Measurements from ENCODE around the gene LMF1. TPM values are rescaled to one million over a fixed set of nuclear protein-coding genes. Genes with fewer than 3 reads are reported as not detected.

LMF1 gene
- total RNA-seq, 2 donors from 2014 or later = 16.4 to 21.8 TPM

DNA sequence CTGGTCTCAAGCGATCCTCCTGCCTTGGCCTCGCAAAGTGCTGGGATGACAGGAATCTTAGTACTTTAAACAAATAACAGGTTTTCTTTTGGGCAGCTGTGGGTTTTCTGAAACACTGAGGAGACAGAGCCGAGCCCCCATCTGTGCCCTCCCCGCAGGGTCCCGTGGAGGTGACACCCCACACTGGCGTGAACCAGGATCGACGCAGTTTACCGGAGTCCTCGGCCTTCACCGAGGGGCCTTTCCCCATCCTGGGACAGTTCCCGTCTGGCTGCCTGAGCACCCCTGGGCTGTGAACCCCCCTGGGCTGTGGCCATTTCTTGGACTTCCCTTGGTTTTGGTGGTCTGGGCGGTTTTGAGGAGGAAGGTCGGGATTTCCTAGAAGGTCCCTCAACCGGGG is 154.9 kb downstream of the LMF1 start:
- no peak for DNase-seq (ENCODE audit: low spot score)
- intact Hi-C loops (cut with DNase I) = loop anchor here (5.0 to 10.0 kb wide), 2 partner anchors 236 to 239 kb away; no protein-coding TSS in a partner anchor

DNA sequence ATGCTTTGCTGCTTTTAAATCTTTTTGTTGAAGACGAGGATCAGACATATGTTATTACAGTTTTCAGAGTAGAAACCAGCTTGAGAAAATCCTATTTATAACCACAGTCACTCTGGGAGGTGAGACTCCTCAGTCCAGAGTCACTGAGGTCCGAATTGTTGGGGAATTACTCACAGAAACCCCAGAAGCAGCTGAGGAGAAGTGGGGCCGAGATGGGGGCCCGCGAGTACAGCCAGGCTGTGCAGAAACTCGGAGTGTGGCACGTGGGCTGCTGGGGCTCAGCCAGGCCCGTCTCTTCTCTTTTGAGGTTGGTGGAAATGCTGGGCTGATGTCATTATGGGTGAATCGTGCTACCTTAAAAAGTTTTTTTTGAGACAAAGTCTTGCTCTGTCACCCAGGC is 155.8 kb downstream of the LMF1 start:
- no peak for DNase-seq (ENCODE audit: low spot score)
- intact Hi-C loops (cut with DNase I) = loop anchor here (5.0 to 10.0 kb wide), 2 partner anchors 237 to 240 kb away; no protein-coding TSS in a partner anchor

DNA sequence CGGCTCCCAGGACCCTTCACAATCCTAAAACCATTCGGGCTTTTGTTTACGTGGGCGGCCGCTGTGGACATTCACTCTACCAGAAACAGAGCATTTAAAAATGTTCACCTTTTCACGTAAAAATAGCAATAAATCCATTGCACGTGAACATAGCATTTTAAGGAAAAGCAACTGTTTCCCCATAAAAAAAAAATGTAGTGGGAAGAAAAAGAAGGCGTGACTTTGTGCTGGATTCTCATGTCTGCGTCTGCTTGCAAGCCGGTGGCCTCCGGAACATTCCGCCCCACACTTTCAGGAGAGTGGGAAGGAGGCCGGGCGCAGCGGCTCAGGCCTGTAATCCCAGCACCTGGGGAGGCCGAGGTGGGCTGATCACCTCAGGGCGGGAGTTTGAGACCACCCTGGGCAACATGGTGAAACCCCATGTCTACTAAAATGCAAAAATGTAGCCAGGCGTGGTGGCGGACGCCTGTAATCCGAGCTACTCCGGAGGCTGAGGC is 156.8 kb downstream of the LMF1 start:
- no peak for DNase-seq (ENCODE audit: low spot score)
- intact Hi-C loops (cut with DNase I) = loop anchor here in 1 of 2 donors (10.0 kb wide), 1 partner anchor 241 kb away; no protein-coding TSS in a partner anchor

DNA sequence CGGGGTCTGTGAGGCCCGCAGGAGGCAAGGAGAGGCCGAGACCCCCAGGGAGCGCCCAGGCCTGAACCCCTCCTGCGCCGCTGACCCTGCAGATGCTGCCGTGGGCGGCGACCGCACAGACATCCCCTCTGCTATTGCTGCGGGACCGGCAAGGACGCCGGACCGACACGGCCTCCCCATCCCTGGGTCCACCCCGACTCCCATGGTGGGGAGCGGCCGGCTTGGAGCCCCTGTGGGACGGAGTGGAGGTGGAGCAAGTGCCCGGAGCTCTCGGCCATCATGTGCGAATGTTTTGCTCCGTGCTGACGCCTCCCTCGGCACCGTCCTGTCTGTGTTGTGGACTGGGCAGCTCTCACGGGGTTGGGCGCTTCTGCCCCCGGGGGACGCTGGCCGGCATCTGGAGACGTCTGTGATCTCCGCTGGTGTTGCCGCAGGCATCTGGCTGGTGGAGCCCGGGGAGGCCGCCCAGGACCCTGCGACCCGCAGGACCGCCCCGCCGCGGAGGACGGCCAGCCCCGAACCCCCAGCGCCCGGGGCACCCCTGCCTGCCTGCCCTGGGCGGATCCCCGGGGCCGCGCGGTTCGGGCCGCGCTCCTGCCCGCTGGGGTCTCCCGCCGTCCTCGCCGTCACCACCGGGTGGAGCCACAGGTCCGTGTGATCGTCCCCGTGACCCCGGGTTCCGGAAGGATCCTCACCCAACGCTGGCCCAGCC is 157.4 kb downstream of the LMF1 start:
- intact Hi-C loops (cut with DNase I) = loop anchor here in 1 of 2 donors (10.0 kb wide), 1 partner anchor 241 kb away; no protein-coding TSS in a partner anchor
- DNase-seq (ENCODE audit: low spot score) = peak; percentile 80

DNA sequence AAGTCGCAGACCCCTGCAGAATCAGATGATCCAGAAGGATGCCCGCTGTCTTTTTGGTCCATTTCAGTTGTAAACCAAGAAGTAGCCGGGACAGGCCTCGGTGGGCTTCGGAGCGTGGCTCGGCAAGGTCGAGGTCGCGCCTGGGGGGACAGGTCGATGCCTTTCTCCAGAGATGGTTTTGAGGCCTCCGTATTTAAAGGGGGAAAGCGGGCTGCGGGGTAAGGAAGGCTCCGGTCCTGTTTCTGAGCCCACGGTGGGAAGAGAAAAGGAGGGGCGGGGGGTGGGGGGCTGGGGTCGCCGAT is 162.7 kb downstream of the LMF1 start:
- DNase-seq (ENCODE audit: low spot score) = no peak

DNA sequence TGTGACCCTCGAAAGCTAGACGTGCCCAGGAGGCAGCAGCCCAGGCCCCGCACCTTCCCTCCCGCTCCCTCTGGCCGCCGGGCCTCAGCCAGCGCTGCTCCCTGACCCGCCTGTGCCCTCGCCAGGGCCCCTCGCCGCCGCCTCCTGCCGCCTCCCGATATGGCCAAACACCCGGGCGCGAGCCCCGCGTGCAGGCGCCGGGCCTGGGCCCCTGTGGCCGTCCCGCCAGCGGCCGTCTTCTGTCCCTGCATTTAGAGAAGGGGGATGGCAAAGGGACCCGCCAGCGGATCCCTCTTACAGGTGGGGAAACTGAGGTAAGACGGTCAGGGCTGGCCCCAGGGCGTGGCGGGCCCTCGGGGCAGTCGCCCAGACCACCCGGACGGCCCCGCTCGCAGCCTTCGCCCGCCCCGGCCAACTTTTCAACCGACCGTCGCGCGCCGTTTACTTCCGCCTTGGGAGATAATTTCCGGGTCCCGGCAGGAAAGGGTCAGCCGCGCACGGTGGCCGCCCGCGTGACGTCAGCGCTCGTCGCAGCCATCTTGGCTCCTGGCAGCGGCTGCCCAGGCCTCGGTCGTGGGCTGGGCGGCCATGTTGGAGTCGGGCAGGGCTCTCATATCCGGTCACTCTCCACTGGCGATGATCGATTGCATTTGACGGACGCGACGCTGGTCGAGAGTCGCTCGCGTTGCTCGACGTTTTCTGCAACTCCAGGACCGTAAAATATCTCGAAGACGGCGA is 163.3 kb downstream of the LMF1 start:
- intact Hi-C loops (cut with DNase I) = no loop called here

More for the DNA sequence above, 162.7 kb downstream of the LMF1 start:
- intact Hi-C loops (cut with DNase I) = no loop called here

DNA sequence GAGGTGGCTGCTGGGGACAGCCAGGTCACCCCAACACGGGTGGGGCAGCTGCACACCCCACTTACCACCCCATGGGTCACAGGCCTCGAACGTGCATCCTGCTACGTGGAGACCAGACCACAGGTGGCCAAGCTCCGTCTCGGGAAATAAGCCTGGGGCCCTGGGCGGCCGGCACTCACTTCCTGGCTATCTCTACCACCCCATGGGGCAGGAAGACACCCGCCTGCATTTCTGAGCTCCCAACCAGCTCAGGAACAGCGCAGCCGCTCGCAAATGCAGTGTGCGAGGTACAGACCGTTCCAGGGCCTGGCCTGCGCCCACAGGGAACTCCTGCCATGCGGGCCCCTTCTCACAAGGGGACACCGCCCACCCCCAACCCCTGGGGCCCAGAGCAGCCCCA is 165.3 kb downstream of the LMF1 start:
- intact Hi-C loops (cut with DNase I) = no loop called here
- no peak for DNase-seq (ENCODE audit: low spot score)

More for the DNA sequence above, 163.3 kb downstream of the LMF1 start:
- DNase-seq (ENCODE audit: low spot score) = peak; percentile 99

DNA sequence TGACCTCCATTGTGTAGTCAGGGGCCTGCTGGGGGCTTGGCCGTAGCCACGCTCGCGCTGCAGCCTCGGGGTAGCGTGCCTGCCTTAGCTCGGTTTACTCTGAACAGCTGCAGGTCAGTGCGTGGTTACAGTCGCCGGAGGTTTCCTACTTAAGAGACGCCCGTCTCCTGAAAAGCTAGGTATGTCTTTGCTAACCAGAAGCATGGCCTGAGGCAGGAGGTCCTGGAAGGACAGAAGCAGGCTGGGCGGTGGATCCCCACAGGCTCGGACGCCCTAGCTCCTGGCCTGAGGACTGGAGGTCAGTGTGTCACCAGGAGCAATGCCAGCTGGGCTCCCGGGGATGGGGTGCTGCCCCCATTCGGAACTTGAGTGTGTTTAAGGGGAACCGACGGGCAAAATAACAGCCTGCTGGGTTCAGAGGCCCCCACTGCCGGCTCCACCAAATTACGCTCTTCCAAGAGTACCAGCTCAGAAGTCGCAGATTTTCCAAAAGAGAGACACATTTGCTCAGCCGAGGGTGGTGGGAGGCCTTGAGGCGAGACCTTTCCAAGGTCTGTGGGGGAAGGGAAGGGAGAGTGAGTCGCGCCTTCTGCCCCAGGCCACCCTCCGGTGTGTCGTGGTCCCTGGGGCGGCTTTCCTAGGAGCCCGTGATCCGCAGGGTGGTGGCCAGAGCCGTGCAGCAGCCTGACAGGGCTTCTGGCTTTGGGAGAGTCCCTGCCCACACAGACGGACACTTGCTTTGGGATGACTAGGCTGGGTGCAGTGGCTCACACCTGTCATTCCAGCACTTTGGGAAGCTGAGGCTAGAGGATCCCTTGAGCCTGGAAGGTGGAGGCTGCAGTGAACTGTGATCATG is 166.4 kb downstream of the LMF1 start:
- intact Hi-C loops (cut with DNase I) = no loop called here
- no peak for DNase-seq (ENCODE audit: low spot score)

DNA sequence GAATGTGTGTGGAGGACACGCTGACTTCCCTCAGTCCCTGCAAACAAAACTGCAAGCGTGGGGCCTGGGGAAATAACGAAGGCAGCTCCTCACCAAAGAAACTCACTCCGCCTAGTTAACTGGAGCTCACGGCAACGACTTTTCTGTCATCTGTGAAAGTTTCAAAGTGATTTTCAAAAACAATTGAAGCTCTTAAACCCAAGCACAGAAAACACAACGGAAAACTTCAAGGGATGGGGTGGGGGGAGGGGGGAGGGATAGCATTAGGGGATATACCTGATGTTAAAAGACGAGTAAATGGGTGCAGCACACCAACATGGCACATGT is 167.1 kb downstream of the LMF1 start:
- no peak for DNase-seq (ENCODE audit: low spot score)
- intact Hi-C loops (cut with DNase I) = no loop called here

Other genes with a start within 250 kb of the LMF1 start
- gene ANTKMT, start 249.8 kb downstream of the LMF1 start, total RNA-seq = 10 to 100 TPM; 20.0 to 25.5 TPM
- gene CCDC78, start 244.5 kb downstream of the LMF1 start, total RNA-seq = 1 to 10 TPM in 1 of 2 donors, under 1 TPM in 1; 0.52 to 1.0 TPM
- 1 to 10 TPM; 3.6 to 4.1 TPM for gene HAGHL, start 243.9 kb downstream of the LMF1 start, total RNA-seq
- 10 to 100 TPM; 18.2 to 18.6 TPM for gene CIAO3, start 230.0 kb downstream of the LMF1 start, total RNA-seq
- under 1 TPM; 0.29 to 0.37 TPM for gene MSLN, start 210.2 kb downstream of the LMF1 start, total RNA-seq
- 10 to 100 TPM in 1 of 2 donors, 1 to 10 TPM in 1; 8.8 to 11.4 TPM for gene RPUSD1, start 182.6 kb downstream of the LMF1 start, total RNA-seq
- 1 to 10 TPM; 7.7 TPM for gene CHTF18, start 182.4 kb downstream of the LMF1 start, total RNA-seq
- gene GNG13, start 170.2 kb downstream of the LMF1 start, total RNA-seq = not detected
- under 1 TPM; 0.71 to 0.79 TPM for gene SOX8, start 10.8 kb upstream of the LMF1 start, total RNA-seq
- not detected for gene SSTR5, start 101.8 kb upstream of the LMF1 start, total RNA-seq
- not detected for gene C1QTNF8, start 125.3 kb upstream of the LMF1 start, total RNA-seq
- gene CACNA1H, start 182.1 kb upstream of the LMF1 start, total RNA-seq = 10 to 100 TPM; 67.3 to 79.2 TPM